Neural progenitor cell (in vitro differentiated cells): ENCODE data around the gene IL2RA. TPM values are rescaled to one million over a fixed set of nuclear protein-coding genes. Genes with fewer than 3 reads are reported as not detected.

Experiments used
- DNase-seq: peaks from one replicate; pipeline ENCODE4 v3.0.0-alpha.2; 2016; ENCODE audit warnings: low spot score
- H2AFZ ChIP-seq: fragments of 200-600 bp; sonication (generic); replicated peaks from 2 replicates; pipeline ENCODE4 v1.6.1; 2016; ENCODE audit warnings: antibody characterized with exemption
- H3F3A ChIP-seq: fragments of 200-600 bp; sonication (generic); 2 replicates; pipeline ENCODE4 v1.6.1; 2016; ENCODE audit warnings: antibody characterized with exemption, low read depth
- H3K27ac ChIP-seq: fragments of 200-600 bp; sonication (generic); 2 replicates; pipeline ENCODE4 v1.5.1; 2016; ENCODE audit warnings: mild to moderate bottlenecking
- H3K27me3 ChIP-seq: fragments of 200-600 bp; sonication (generic); 2 replicates; pipeline ENCODE4 v1.6.1; 2016; ENCODE audit warnings: mild to moderate bottlenecking, moderate library complexity
- H3K36me3 ChIP-seq: fragments of 200-600 bp; sonication (generic); 2 replicates; pipeline ENCODE4 v1.5.1; 2016
- H3K4me1 ChIP-seq: fragments of 200-600 bp; sonication (generic); 2 replicates; pipeline ENCODE4 v1.6.1; 2016; ENCODE audit warnings: mixed run types
- H3K4me2 ChIP-seq: fragments of 200-600 bp; sonication (generic); 2 replicates; pipeline ENCODE4 v1.6.1; 2016
- H3K4me3 ChIP-seq: fragments of 200-600 bp; sonication (generic); 2 replicates; pipeline ENCODE4 v1.5.1; 2016
- H3K79me2 ChIP-seq: fragments of 200-600 bp; sonication (generic); 2 replicates; pipeline ENCODE4 v1.6.1; 2016; ENCODE audit warnings: low read depth
- H3K9ac ChIP-seq: fragments of 200-600 bp; sonication (generic); 2 replicates; pipeline ENCODE4 v1.6.1; 2016
- H3K9me3 ChIP-seq: fragments of 200-600 bp; sonication (generic); 2 replicates; pipeline ENCODE4 v1.5.1; 2016; ENCODE audit warnings: low read depth
- H4K20me1 ChIP-seq: fragments of 200-600 bp; sonication (generic); 2 replicates; pipeline ENCODE4 v1.6.1; 2016; ENCODE audit warnings: low read depth
- H3K27ac Mint-ChIP-seq: 3 replicates; pipeline ENCODE4 v1.8.0; 2021; ENCODE audit warnings: mixed read lengths
- H3K27me3 Mint-ChIP-seq: 2 replicates; pipeline ENCODE4 v1.8.0; 2022; ENCODE audit warnings: low read depth, mild to moderate bottlenecking, inconsistent platforms, moderate library complexity, mixed read lengths; ENCODE audit not compliant: insufficient read depth
- H3K36me3 Mint-ChIP-seq: 3 replicates; pipeline ENCODE4 v1.8.0; 2021; ENCODE audit warnings: mixed read lengths
- H3K4me1 Mint-ChIP-seq: 3 replicates; pipeline ENCODE4 v1.8.0; 2021; ENCODE audit warnings: mixed read lengths
- H3K4me3 Mint-ChIP-seq: 3 replicates; pipeline ENCODE4 v1.8.0; 2021; ENCODE audit warnings: mild to moderate bottlenecking, moderate library complexity, mixed read lengths
- H3K9me3 Mint-ChIP-seq: 3 replicates; pipeline ENCODE4 v1.8.0; 2020; ENCODE audit warnings: mixed read lengths
- CTCF ChIP-seq: fragments of 200-600 bp; sonication (generic); IDR thresholded peaks from 2 replicates; pipeline ENCODE4 v1.5.1; 2017; ENCODE audit warnings: antibody characterized with exemption, mild to moderate bottlenecking
- EZH2 ChIP-seq: fragments of 200-600 bp; sonication (generic); IDR thresholded peaks from 2 replicates; pipeline ENCODE4 v1.6.1; 2017; ENCODE audit warnings: antibody characterized with exemption, mild to moderate bottlenecking, moderate library complexity
- EZH2phosphoT487 ChIP-seq: fragments of 200-600 bp; sonication (generic); IDR thresholded peaks from 2 replicates; pipeline ENCODE4 v1.6.1; 2017; ENCODE audit warnings: antibody characterized with exemption
- total RNA-seq: library from RNA; depleted of rRNA; stranded (reverse); fragments of >200 nt; gene quantifications from 2 replicates; pipeline ENCODE4 v1.2.3, GENCODE V29; 2015; ENCODE audit warnings: low replicate concordance

The IL2RA gene
- total RNA-seq, 1 donor from 2014 or later = not detected

GRCh38 chr10:5991708-5992107 is 70.5 kb downstream of the IL2RA start:
- Histone ChIP-seq H3K4me3 (no peak overlapping the region), H3F3A (no peaks in the 10 kb centered on the region), H3K9me3 (no peaks in the 10 kb centered on the region), H3K36me3 (peaks cover 5% of the 10 kb centered on the region), H3K9ac (no peak overlapping the region), H3K27ac (no peak overlapping the region), H2AFZ (no peak overlapping the region), H3K4me2 (no peak overlapping the region), H3K27me3 (no peaks in the 10 kb centered on the region), H4K20me1 (no peaks in the 10 kb centered on the region), H3K79me2 (no peaks in the 10 kb centered on the region), H3K4me1 (peaks cover 6% of the 10 kb centered on the region)
- H3K27ac Mint-ChIP-seq = no peak overlapping the region
- H3K9me3 Mint-ChIP-seq = peaks cover 30% of the 10 kb centered on the region
- no peak for TF ChIP-seq CTCF
- no peak for TF ChIP-seq EZH2
- TF ChIP-seq EZH2phosphoT487 = no peak
- H3K27me3 Mint-ChIP-seq = peaks cover 2% of the 10 kb centered on the region
- H3K4me1 Mint-ChIP-seq = peaks cover 5% of the 10 kb centered on the region
- DNase-seq = no peak
- no peak overlapping the region for H3K4me3 Mint-ChIP-seq
- H3K36me3 Mint-ChIP-seq = no peaks in the 10 kb centered on the region

- H3K36me3 ChIP-seq = peaks cover 5% of the 10 kb centered on the region
- Mint-ChIP-seq H3K9me3 (peaks cover 25% of the 10 kb centered on the region), H3K27me3 (peaks cover 5% of the 10 kb centered on the region), H3K36me3 (no peaks in the 10 kb centered on the region), H3K27ac (no peak overlapping the region), H3K4me3 (no peak overlapping the region), H3K4me1 (no peaks in the 10 kb centered on the region)
- H2AFZ ChIP-seq = no peak overlapping the region
- no peaks in the 10 kb centered on the region for H3K27me3 ChIP-seq
- no peak overlapping the region for H3K9ac ChIP-seq
- TF ChIP-seq CTCF (no peak), EZH2 (no peak), EZH2phosphoT487 (no peak)
- no peak overlapping the region for H3K4me3 ChIP-seq
- H3K27ac ChIP-seq = no peak overlapping the region
- H3K4me2 ChIP-seq = no peak overlapping the region
- no peaks in the 10 kb centered on the region for H3F3A ChIP-seq
- H3K79me2 ChIP-seq = no peaks in the 10 kb centered on the region
- H3K4me1 ChIP-seq = no peaks in the 10 kb centered on the region
- DNase-seq = no peak
- H4K20me1 ChIP-seq = no peaks in the 10 kb centered on the region
- H3K9me3 ChIP-seq = no peaks in the 10 kb centered on the region
Observed at GRCh38 chr10:5989756-5990155, 72.4 kb downstream of the IL2RA start.

- DNase-seq = no peak
- Histone ChIP-seq H3K4me2 (no peak overlapping the region), H4K20me1 (no peaks in the 10 kb centered on the region), H3K79me2 (no peaks in the 10 kb centered on the region), H3K36me3 (peaks cover 5% of the 10 kb centered on the region), H3K4me1 (no peaks in the 10 kb centered on the region), H2AFZ (no peak overlapping the region), H3F3A (no peaks in the 10 kb centered on the region), H3K27me3 (no peaks in the 10 kb centered on the region), H3K9me3 (no peaks in the 10 kb centered on the region), H3K9ac (no peak overlapping the region), H3K27ac (no peak overlapping the region), H3K4me3 (no peak overlapping the region)
- no peak for TF ChIP-seq EZH2
- H3K36me3 Mint-ChIP-seq = no peaks in the 10 kb centered on the region
- peaks cover 18% of the 10 kb centered on the region for H3K9me3 Mint-ChIP-seq
- no peaks in the 10 kb centered on the region for H3K4me1 Mint-ChIP-seq
- no peak overlapping the region for H3K27ac Mint-ChIP-seq
- no peak overlapping the region for H3K4me3 Mint-ChIP-seq
- peaks cover 3% of the 10 kb centered on the region for H3K27me3 Mint-ChIP-seq
Observed at GRCh38 chr10:5988336-5988920, 73.7 kb downstream of the IL2RA start.

GRCh38 chr10:5987747-5988146 is 74.4 kb downstream of the IL2RA start:
- no peak for TF ChIP-seq CTCF
- no peak for TF ChIP-seq EZH2phosphoT487
- TF ChIP-seq EZH2 = no peak
- Histone ChIP-seq H3K36me3 (peaks cover 1% of the 10 kb centered on the region), H2AFZ (no peak overlapping the region)

More at GRCh38 chr10:5987747-5988146, 74.4 kb downstream of the IL2RA start:
- Histone ChIP-seq H3K4me3 (no peak overlapping the region), H3K9ac (no peak overlapping the region), H3K4me1 (no peaks in the 10 kb centered on the region), H3K4me2 (no peak overlapping the region), H3K27me3 (no peaks in the 10 kb centered on the region), H4K20me1 (no peaks in the 10 kb centered on the region), H3K79me2 (no peaks in the 10 kb centered on the region), H3K9me3 (no peaks in the 10 kb centered on the region), H3K27ac (no peak overlapping the region), H3F3A (no peaks in the 10 kb centered on the region)
- Mint-ChIP-seq H3K4me1 (no peaks in the 10 kb centered on the region), H3K27me3 (peaks cover 3% of the 10 kb centered on the region), H3K9me3 (peaks cover 12% of the 10 kb centered on the region), H3K36me3 (no peaks in the 10 kb centered on the region), H3K4me3 (no peak overlapping the region), H3K27ac (no peak overlapping the region)
- no peak for DNase-seq
